OCI-LY3 (cell line): Measurements from ENCODE around the gene CDC5L.

ENCODE experiments used
- CTCF ChIP-seq: fragments of 200-600, 300-600 bp; sonication (generic); IDR thresholded peaks from 2 replicates; pipeline ENCODE4 v1.5.1; 2014; ENCODE audit warnings: antibody characterized with exemption, low read length, low read depth
- EZH2phosphoT487 ChIP-seq: fragments of 200-600 bp; shearing (Covaris generic); IDR thresholded peaks from 2 replicates; pipeline ENCODE4 v1.6.1; 2018; ENCODE audit warnings: antibody characterized with exemption, mixed run types, low read depth

- no peak for TF ChIP-seq CTCF
- no peak for TF ChIP-seq EZH2phosphoT487
These were observed 69.4 kb downstream of the CDC5L start for GRCh38 chr6:44456966-44457292.
